Mammary epithelial cell (primary cell): ENCODE data around the gene EP400.

Source experiments
- EZH2 ChIP-seq: IDR thresholded peaks from 2 replicates; pipeline ENCODE4 v1.6.1; 2012; ENCODE audit warnings: low read length, inconsistent platforms, borderline replicate concordance
- TF ChIP-seq, protein P1 (sequence below), 2 donors: IDR thresholded peaks in 1 of 2; conservative IDR thresholded peaks in 1 of 2; 2 replicates each; pipeline ENCODE4 v1.5.1; 2011 to 2012; ENCODE audit warnings: inconsistent platforms in 2 of 2, low read length in 2 of 2, mild to moderate bottlenecking in 2 of 2, control low read depth in 1 of 2, low read depth in 1 of 2; ENCODE audit not compliant: insufficient read depth in 1 of 2; ENCODE audit errors: extremely low read depth in 1 of 2

DNA sequence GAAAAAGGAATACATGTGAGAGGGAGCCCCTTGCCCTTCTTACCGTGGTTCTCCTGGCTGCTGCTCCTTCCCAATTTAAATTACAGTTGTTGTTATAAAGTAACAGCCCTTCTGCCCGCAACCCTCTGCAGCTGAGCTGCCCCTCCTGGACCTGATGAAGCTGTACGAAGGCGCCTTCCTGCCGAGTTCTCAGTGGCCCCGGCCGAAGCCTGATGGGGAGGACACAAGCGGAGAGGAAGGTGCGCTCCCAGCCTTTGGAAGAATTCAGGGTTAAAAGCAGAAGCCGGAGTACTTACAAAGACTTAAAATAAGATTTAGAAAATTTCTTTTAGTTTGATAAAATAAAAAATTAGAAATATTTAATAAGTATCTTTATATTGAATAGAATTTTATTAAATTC, 55.2 kb downstream of the EP400 start:
- TF ChIP-seq, protein P1, sequence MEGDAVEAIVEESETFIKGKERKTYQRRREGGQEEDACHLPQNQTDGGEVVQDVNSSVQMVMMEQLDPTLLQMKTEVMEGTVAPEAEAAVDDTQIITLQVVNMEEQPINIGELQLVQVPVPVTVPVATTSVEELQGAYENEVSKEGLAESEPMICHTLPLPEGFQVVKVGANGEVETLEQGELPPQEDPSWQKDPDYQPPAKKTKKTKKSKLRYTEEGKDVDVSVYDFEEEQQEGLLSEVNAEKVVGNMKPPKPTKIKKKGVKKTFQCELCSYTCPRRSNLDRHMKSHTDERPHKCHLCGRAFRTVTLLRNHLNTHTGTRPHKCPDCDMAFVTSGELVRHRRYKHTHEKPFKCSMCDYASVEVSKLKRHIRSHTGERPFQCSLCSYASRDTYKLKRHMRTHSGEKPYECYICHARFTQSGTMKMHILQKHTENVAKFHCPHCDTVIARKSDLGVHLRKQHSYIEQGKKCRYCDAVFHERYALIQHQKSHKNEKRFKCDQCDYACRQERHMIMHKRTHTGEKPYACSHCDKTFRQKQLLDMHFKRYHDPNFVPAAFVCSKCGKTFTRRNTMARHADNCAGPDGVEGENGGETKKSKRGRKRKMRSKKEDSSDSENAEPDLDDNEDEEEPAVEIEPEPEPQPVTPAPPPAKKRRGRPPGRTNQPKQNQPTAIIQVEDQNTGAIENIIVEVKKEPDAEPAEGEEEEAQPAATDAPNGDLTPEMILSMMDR (conservative IDR thresholded peaks at IDR 0.05 in 1 of 2, IDR thresholded peaks at IDR 0.05 in 1 of 2; ENCODE audit: extremely low read depth in 1 of 2, insufficient read depth in 1 of 2, low read depth in 1 of 2, low read length in 2 of 2) = no peak
- TF ChIP-seq EZH2 = no peak
